Natural killer cell (primary cell): Measurements from ENCODE around the gene MICALL2. TPM values are rescaled to one million over a fixed set of nuclear protein-coding genes. Genes with fewer than 3 reads are reported as not detected.

Experiments used
- ATAC-seq, 3 donors: fragments of 150-1000 bp in 2 of 3; fragments of 200-7000 bp in 1 of 3; cut with Tn5 transposase; 1 replicate in 1 of 3; 2 replicates in 2 of 3; pipeline ENCODE4 v1.10.0; 2021; ENCODE audit warnings: mild to moderate bottlenecking in 2 of 3, moderate library complexity in 2 of 3
- DNase-seq, 2 donors: peaks; one replicate each; pipeline versions ENCODE4 v3.0.0 to v3.0.0-alpha.2; 2013 to 2021; ENCODE audit warnings: mixed read lengths in 1 of 2
- H3K27ac ChIP-seq: one replicate; pipeline ENCODE4 v1.5.1; 2013; ENCODE audit warnings: mild to moderate bottlenecking, low read length
- H3K27me3 ChIP-seq: one replicate; pipeline ENCODE4 v1.6.1; 2013; ENCODE audit warnings: low read length; ENCODE audit not compliant: control insufficient read depth, insufficient read depth
- H3K36me3 ChIP-seq: one replicate; pipeline ENCODE4 v1.6.1; 2013; ENCODE audit warnings: low read length; ENCODE audit not compliant: control insufficient read depth, insufficient read depth
- H3K4me1 ChIP-seq: one replicate; pipeline ENCODE4 v1.6.1; 2013; ENCODE audit warnings: low read length; ENCODE audit not compliant: control insufficient read depth, insufficient read depth
- H3K4me3 ChIP-seq: one replicate; pipeline ENCODE4 v1.5.1; 2013; ENCODE audit warnings: low read length
- H3K9me3 ChIP-seq: one replicate; pipeline ENCODE4 v1.6.1; 2013; ENCODE audit warnings: low read length; ENCODE audit not compliant: control insufficient read depth, insufficient read depth
- H3K27ac Mint-ChIP-seq, 2 donors: one replicate each; pipeline ENCODE4 v1.8.0; 2022; ENCODE audit warnings: mild to moderate bottlenecking in 2 of 2, mixed read lengths in 2 of 2, moderate library complexity in 1 of 2
- H3K27me3 Mint-ChIP-seq, 2 donors: one replicate each; pipeline ENCODE4 v1.8.0; 2022; ENCODE audit warnings: low read depth in 2 of 2, mixed read lengths in 2 of 2
- H3K36me3 Mint-ChIP-seq: one replicate; pipeline ENCODE4 v1.8.0; 2022; ENCODE audit warnings: mixed read lengths
- H3K4me1 Mint-ChIP-seq, 2 donors: one replicate each; pipeline ENCODE4 v1.8.0; 2022; ENCODE audit warnings: mixed read lengths in 2 of 2
- H3K4me3 Mint-ChIP-seq: one replicate; pipeline ENCODE4 v1.8.0; 2022; ENCODE audit warnings: mild to moderate bottlenecking, moderate library complexity, mixed read lengths
- H3K9me3 Mint-ChIP-seq, 2 donors: one replicate each; pipeline ENCODE4 v1.8.0; 2022; ENCODE audit warnings: mixed read lengths in 2 of 2
- CTCF ChIP-seq: fragments of 200-600 bp; IDR thresholded peaks from one replicate; pipeline ENCODE4 v1.8.0; 2022; ENCODE audit warnings: antibody characterized with exemption
- WGBS: methylation state at CpG from one replicate; pipeline ENCODE4 v1.1.7; 2013; ENCODE audit warnings: missing lambda C conversion rate; ENCODE audit not compliant: insufficient coverage; 5-methylcytosine and 5-hydroxymethylcytosine counted together
- intact Hi-C: fragments of 100-400 bp; cut with micrococcal nuclease; formaldehyde crosslinking; loops from one replicate; pipeline ENCODE4 v1.14.2; 2022
- total RNA-seq, 4 donors: library from RNA; stranded (reverse); fragments of 120-200 nt in 1 of 4; gene quantifications; one replicate each; pipeline versions ENCODE4 v1.2.3 to v1.2.4, GENCODE V29; 2013 to 2022

MICALL2 gene
- total RNA-seq, 3 donors from 2014 or later (not counting 1 experiment from before 2014, with no cell fraction given), result 2.5 to 4.4 (median 2.8) TPM

GRCh38 chr7:1486571-1486970 lies 27.3 kb upstream of the MICALL2 start:
- no peaks in the 10 kb centered on the region for H3K36me3 Mint-ChIP-seq
- intact Hi-C loops, result no loop called here
- H3K27ac Mint-ChIP-seq, result no peak overlapping the region
- H3K27me3 Mint-ChIP-seq, result no peaks in the 10 kb centered on the region
- no peaks in the 10 kb centered on the region for H3K4me1 Mint-ChIP-seq
- Histone ChIP-seq H3K36me3 (peaks cover 80% of the 10 kb centered on the region), H3K4me1 (no peaks in the 10 kb centered on the region), H3K9me3 (no peaks in the 10 kb centered on the region), H3K27ac (no peak overlapping the region), H3K27me3 (no peaks in the 10 kb centered on the region), H3K4me3 (no peak overlapping the region)
- ATAC-seq (no peak), DNase-seq (no peak)
- no peaks in the 10 kb centered on the region for H3K9me3 Mint-ChIP-seq
- WGBS, result 96% methylated on average over 23 of the region's 23 CpGs
- H3K4me3 Mint-ChIP-seq, result no peak overlapping the region
- TF ChIP-seq CTCF, result no peak

- H3K4me1 Mint-ChIP-seq, result no peaks in the 10 kb centered on the region
- 94% methylated on average over 19 of the region's 19 CpGs for WGBS
- no peaks in the 10 kb centered on the region for H3K27me3 Mint-ChIP-seq
- no peak overlapping the region for H3K4me3 Mint-ChIP-seq
- no peak overlapping the region for H3K27ac Mint-ChIP-seq
- no peaks in the 10 kb centered on the region for H3K9me3 Mint-ChIP-seq
- no peak for ATAC-seq
- no peak for TF ChIP-seq CTCF
- no peaks in the 10 kb centered on the region for H3K4me1 ChIP-seq
- no peaks in the 10 kb centered on the region for H3K9me3 ChIP-seq
- no peaks in the 10 kb centered on the region for H3K27me3 ChIP-seq
- intact Hi-C loops, result no loop called here
- no peak overlapping the region for H3K27ac ChIP-seq
- no peak for DNase-seq
- no peak overlapping the region for H3K4me3 ChIP-seq
- H3K36me3 Mint-ChIP-seq, result no peaks in the 10 kb centered on the region
- peaks cover 86% of the 10 kb centered on the region for H3K36me3 ChIP-seq
These were observed 25.9 kb upstream of the MICALL2 start for GRCh38 chr7:1485156-1485555.

- no peak overlapping the region for H3K4me3 ChIP-seq
- Mint-ChIP-seq H3K4me1 (no peaks in the 10 kb centered on the region), H3K36me3 (no peaks in the 10 kb centered on the region), H3K4me3 (no peak overlapping the region), H3K27me3 (no peaks in the 10 kb centered on the region), H3K27ac (no peak overlapping the region), H3K9me3 (no peaks in the 10 kb centered on the region)
- 96% methylated on average over 12 of the region's 12 CpGs for WGBS
- H3K27me3 ChIP-seq, result no peaks in the 10 kb centered on the region
- H3K4me1 ChIP-seq, result no peaks in the 10 kb centered on the region
- no peaks in the 10 kb centered on the region for H3K9me3 ChIP-seq
- no peak for DNase-seq
- no peak overlapping the region for H3K27ac ChIP-seq
- H3K36me3 ChIP-seq, result peaks cover 86% of the 10 kb centered on the region
- no peak for ATAC-seq
- intact Hi-C loops, result no loop called here
- TF ChIP-seq CTCF, result no peak
These were observed 25.3 kb upstream of the MICALL2 start for GRCh38 chr7:1484569-1484968.
